Measurements from ENCODE around the gene DGKQ. TPM values are rescaled to one million over a fixed set of nuclear protein-coding genes. Genes with fewer than 3 reads are reported as not detected.

Gene DGKQ
- total and polyA plus RNA-seq, 2 of the 13 experiments (the other 11 are each of a cell fraction or from before 2014, with no cell fraction given): 4.5 to 7.2 TPM

- TF ChIP-seq BRF2 (CRISPR knock-in tag; IDR thresholded peaks at IDR 0.05) (no peak), ZIK1 (CRISPR knock-in tag; IDR thresholded peaks at IDR 0.05; ENCODE audit: borderline replicate concordance, low read depth) (no peak), SMYD3 (CRISPR knock-in tag; IDR thresholded peaks at IDR 0.05) (no peak), ZNF841 (CRISPR knock-in tag; IDR thresholded peaks at IDR 0.05; ENCODE audit: borderline replicate concordance) (0 out of 2 replicates have a peak, but pooled peaks have one; percentile 29), ELK4 (CRISPR knock-in tag; IDR thresholded peaks at IDR 0.05; ENCODE audit: borderline replicate concordance) (no peak), AHR (CRISPR knock-in tag; IDR thresholded peaks at IDR 0.05) (no peak), TRAFD1 (CRISPR knock-in tag; IDR thresholded peaks at IDR 0.05; ENCODE audit: borderline replicate concordance) (no peak), MAFF (IDR thresholded peaks at IDR 0.05; ENCODE audit: low read depth, low read length) (no peak), HNRNPH1 (optimal IDR thresholded peaks at IDR 0.05; ENCODE audit: low read depth, low read length) (no peak), HOXA3 (CRISPR knock-in tag; IDR thresholded peaks at IDR 0.05) (no peak; the same call in 1 of the 2 replicates), PREB (CRISPR knock-in tag; IDR thresholded peaks at IDR 0.05) (no peak), ZSCAN21 (CRISPR knock-in tag; IDR thresholded peaks at IDR 0.05; ENCODE audit: borderline replicate concordance) (no peak), MEIS1 (CRISPR knock-in tag; IDR thresholded peaks at IDR 0.05; ENCODE audit: borderline replicate concordance) (0 out of 2 replicates have a peak, but pooled peaks have one; percentile 21), CHD2 (IDR thresholded peaks at IDR 0.05; ENCODE audit: low read depth, low read length) (no peak; the same call in 1 of the 2 replicates), ZNF224 (CRISPR knock-in tag; IDR thresholded peaks at IDR 0.05) (no peak), DDIT3 (CRISPR knock-in tag; IDR thresholded peaks at IDR 0.05) (no peak), ZNF740 (CRISPR knock-in tag; IDR thresholded peaks at IDR 0.05) (peak; percentile 39; the same call in 1 of the 2 replicates), KDM5B (CRISPR knock-in tag; IDR thresholded peaks at IDR 0.05; ENCODE audit: borderline replicate concordance) (peak; percentile 23; the same call in 1 of the 2 replicates), PHF20 (CRISPR knock-in tag; IDR thresholded peaks at IDR 0.05) (no peak), ZNF816 (CRISPR knock-in tag; IDR thresholded peaks at IDR 0.05; ENCODE audit: borderline replicate concordance) (no peak), PTBP1 (IDR thresholded peaks at IDR 0.05; ENCODE audit: low read depth, low read length, poor library complexity, severe bottlenecking) (no peak), TAF1 (CRISPR knock-in tag; IDR thresholded peaks at IDR 0.05) (0 out of 2 replicates have a peak, but pooled peaks have one; percentile 32)
Measured at GRCh38 chr4:1009542-1010394, 36.4 kb upstream of the DGKQ start (continued).
